HUES48 (cell line): Measurements from ENCODE around the gene NAPB.

ENCODE experiments used
- H3K27ac ChIP-seq: one replicate; pipeline ENCODE4 v1.7.0; 2013; ENCODE audit warnings: low read depth, low read length, inconsistent platforms
- H3K27me3 ChIP-seq: 2 replicates; pipeline ENCODE4 v1.6.1; 2013; ENCODE audit warnings: mild to moderate bottlenecking, low read length; ENCODE audit not compliant: control insufficient read depth, insufficient read depth
- H3K36me3 ChIP-seq: 2 replicates; pipeline ENCODE4 v1.6.1; 2013; ENCODE audit warnings: low read length; ENCODE audit not compliant: control insufficient read depth, insufficient read depth
- H3K4me1 ChIP-seq: 2 replicates; pipeline ENCODE4 v1.6.1; 2013; ENCODE audit warnings: mild to moderate bottlenecking, low read length; ENCODE audit not compliant: control insufficient read depth, insufficient read depth
- H3K4me3 ChIP-seq: 2 replicates; pipeline ENCODE4 v1.5.1; 2013; ENCODE audit warnings: mild to moderate bottlenecking, low read depth, low read length
- H3K9ac ChIP-seq: 2 replicates; pipeline ENCODE4 v1.6.1; 2013; ENCODE audit warnings: mild to moderate bottlenecking, low read depth, low read length, moderate library complexity
- H3K9me3 ChIP-seq: 2 replicates; pipeline ENCODE4 v1.6.1; 2013; ENCODE audit warnings: low read length; ENCODE audit not compliant: control insufficient read depth, insufficient read depth

The NAPB gene

DNA sequence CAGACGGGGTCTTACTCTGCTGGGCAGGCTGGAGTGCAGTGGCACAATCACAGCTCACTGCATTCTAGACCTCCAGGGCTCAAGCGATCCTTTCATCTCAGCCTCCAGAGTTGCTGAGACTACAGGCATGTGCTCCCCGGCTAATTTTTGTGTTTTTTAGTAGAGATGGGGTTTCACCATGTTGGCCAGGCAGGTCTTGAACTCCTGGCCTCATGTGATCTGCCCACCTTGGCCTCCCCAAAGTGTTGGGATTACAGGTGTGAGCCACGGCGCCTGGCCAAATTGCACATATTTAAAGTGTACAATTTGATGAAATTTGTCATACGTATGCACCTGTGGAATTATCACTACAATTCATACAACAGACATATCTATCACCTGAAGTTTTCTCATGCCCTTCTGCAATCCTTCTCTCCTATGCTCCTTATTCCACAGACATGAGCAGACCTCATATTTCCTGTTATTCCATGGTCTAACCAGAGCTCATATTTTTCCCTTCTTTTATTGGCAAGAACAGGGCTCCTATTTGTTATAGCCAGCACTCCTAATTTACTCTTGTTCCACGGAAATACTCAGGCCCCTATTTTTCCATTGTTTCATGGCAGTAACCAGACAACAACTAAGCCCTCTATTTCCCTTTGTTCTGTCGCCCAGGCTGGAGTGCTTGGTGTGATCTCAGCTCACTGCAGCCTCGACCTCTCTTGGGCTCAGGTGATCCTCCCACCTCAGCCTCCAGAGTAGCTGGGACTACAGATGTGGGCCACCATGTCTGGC is 16.0 kb upstream of the NAPB start:
- no peaks in the 10 kb centered on the region for H3K27me3 ChIP-seq
- no peak overlapping the region for H3K4me3 ChIP-seq
- no peak overlapping the region for H3K27ac ChIP-seq
- no peaks in the 10 kb centered on the region for H3K4me1 ChIP-seq
- H3K9me3 ChIP-seq, result no peaks in the 10 kb centered on the region
- H3K36me3 ChIP-seq, result no peaks in the 10 kb centered on the region
- no peak overlapping the region for H3K9ac ChIP-seq

DNA sequence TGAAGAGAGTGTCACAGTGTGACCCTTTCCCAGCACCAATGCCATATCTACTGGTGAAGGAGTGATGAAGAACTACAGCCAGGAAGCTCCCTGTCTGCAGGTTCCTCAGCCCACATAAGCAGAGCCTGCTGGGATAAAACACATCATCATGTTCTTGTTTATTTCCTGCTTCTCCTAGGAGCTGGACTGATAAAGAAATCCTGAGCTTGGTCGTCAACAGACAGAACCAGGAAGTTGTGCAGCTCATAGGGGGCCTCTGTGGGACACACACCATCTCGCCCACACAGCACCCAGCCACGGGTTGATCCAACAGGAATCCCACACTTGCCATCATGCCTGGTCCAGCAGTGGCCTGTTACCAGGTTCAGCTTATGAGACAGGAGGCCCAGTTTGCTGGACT is 15.4 kb upstream of the NAPB start:
- no peak overlapping the region for H3K9ac ChIP-seq
- H3K4me1 ChIP-seq, result no peaks in the 10 kb centered on the region
- no peaks in the 10 kb centered on the region for H3K36me3 ChIP-seq
- H3K27ac ChIP-seq, result no peak overlapping the region
- H3K27me3 ChIP-seq, result no peaks in the 10 kb centered on the region
- H3K9me3 ChIP-seq, result no peaks in the 10 kb centered on the region
- no peak overlapping the region for H3K4me3 ChIP-seq

DNA sequence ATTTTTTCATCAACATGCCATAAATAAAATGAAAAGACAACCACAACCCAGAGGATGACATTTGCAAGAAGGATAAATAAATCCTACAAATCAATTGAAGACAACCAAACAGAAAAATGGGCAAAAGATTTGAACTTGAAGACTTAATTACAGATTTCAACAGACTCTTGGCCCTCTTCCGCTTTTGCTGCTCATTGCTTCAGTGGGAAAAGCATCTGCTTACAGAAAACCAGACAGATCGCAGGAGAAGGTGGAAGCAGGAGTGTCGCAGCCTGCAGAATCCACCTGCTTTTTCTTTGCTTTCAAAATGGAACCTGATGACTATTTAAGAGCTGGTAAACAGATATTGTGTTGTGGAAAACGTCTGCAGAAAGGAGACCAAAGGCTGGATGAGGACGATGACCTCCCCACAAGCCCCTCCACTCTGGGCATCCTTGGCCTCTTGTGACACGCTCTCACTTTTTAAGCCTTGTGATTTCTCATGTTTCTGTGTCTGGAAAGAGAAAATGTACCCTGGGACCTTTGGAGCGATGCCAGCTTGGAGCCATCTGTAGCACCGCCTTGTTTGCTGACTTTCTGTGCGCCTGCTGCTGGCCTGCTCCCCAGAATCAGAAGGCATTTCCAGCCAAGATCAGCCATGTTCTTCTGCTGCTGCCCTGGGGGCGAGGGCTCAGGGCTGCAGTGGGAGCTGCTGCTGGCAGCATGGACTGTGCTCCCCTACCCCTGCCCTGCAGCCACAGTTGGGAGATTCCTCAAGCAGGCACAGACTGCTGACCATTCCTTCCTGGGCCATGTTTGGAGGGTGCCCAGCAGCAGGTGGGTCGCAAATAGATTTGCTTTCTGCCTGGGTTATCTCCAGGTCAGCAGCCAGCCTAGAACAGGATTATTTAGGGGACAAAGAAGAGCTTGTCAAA is 14.6 kb upstream of the NAPB start:
- H3K4me3 ChIP-seq, result no peak overlapping the region

DNA sequence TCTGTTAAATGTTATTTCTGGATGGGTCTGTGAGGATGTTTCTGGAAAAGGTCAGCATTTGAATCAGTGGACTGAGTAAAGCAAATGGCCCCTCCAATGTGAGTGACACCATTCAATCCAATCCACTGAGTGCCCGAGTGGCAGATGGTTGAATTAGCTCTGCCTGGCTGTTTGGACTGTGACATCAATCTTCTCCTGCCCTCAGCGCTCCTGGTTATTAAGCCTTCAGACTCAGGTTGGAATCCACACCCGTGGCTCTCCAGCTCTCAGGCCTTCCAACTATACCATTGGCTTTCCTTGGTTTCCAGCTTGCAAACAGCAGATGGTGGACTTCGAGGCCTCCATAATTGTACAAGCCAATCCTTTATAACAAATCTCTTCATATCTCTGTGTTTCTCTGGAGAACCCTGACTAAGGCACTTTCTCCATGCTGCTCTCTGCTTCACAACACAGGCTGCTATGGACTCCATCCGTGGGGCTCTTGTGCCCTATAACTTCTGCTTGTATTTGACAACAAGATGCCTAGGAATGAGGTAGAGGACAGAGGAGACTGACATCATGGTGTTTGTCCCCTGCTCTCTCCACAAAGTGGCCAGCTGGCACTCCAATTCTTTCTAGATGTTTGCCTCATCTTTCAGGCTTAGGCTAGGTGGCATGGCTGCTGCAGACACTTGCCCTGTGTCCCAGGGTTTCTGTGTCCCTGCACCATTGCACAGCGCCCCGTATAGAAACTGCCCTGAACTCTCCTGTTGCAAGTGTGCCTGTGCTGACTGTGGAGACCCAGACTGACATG is 13.4 kb upstream of the NAPB start:
- H3K27ac ChIP-seq, result no peak overlapping the region
- H3K36me3 ChIP-seq, result no peaks in the 10 kb centered on the region
- H3K4me3 ChIP-seq, result no peak overlapping the region
- H3K27me3 ChIP-seq, result no peaks in the 10 kb centered on the region
- no peak overlapping the region for H3K9ac ChIP-seq
- no peaks in the 10 kb centered on the region for H3K9me3 ChIP-seq
- no peaks in the 10 kb centered on the region for H3K4me1 ChIP-seq

More for the DNA sequence above, 14.6 kb upstream of the NAPB start:
- Histone ChIP-seq H3K9me3 (no peaks in the 10 kb centered on the region), H3K27me3 (no peaks in the 10 kb centered on the region), H3K27ac (no peak overlapping the region), H3K4me1 (no peaks in the 10 kb centered on the region), H3K9ac (no peak overlapping the region), H3K36me3 (no peaks in the 10 kb centered on the region)

DNA sequence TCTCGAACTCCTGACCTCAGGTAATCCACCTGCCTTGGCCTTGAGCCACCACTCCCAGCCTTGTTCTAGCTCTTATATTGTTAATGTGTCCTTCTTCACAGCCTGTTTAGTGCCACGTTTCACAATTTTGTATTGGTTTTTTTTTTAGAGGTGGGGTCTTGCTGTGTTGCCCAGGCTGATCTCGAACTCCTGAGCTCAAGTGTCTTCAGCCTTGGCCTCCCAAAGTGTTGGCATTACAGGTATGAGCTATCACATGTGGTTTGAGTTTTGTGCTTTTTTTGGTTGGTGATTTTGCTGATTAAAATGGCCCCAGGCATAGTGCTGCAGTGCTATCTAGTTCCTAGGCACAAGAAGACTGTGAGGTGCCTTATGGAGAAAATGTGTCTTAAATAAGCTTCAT is 12.3 kb upstream of the NAPB start:
- no peak overlapping the region for H3K4me3 ChIP-seq
- H3K36me3 ChIP-seq, result no peaks in the 10 kb centered on the region
- H3K27me3 ChIP-seq, result no peaks in the 10 kb centered on the region
- H3K27ac ChIP-seq, result no peak overlapping the region
- H3K9me3 ChIP-seq, result no peaks in the 10 kb centered on the region
- no peaks in the 10 kb centered on the region for H3K4me1 ChIP-seq
- H3K9ac ChIP-seq, result no peak overlapping the region

DNA sequence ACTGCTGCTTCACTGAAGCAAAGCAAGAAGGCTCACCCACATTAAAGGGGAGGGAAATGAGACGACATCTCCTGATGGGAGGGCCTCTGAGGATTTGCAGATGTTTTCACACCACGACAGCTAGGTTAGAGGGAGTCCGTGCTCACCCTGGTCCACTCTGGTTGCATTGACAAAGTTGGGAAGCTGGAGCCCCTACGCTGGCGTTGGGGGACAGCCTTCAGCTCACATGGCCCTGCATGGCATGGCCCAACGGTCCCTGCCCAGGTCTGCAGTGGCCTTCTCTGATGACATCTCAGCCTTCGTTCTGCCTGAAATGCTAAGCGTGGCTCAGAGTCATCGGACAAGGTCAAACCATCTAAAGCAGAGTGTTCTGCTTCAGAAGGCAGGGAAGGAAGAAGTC is 3.8 kb upstream of the NAPB start:
- H3K36me3 ChIP-seq, result no peaks in the 10 kb centered on the region
- H3K9ac ChIP-seq, result no peak overlapping the region
- H3K9me3 ChIP-seq, result no peaks in the 10 kb centered on the region
- H3K4me1 ChIP-seq, result no peaks in the 10 kb centered on the region
- no peak overlapping the region for H3K27ac ChIP-seq
- H3K27me3 ChIP-seq, result no peaks in the 10 kb centered on the region
- no peak overlapping the region for H3K4me3 ChIP-seq

DNA sequence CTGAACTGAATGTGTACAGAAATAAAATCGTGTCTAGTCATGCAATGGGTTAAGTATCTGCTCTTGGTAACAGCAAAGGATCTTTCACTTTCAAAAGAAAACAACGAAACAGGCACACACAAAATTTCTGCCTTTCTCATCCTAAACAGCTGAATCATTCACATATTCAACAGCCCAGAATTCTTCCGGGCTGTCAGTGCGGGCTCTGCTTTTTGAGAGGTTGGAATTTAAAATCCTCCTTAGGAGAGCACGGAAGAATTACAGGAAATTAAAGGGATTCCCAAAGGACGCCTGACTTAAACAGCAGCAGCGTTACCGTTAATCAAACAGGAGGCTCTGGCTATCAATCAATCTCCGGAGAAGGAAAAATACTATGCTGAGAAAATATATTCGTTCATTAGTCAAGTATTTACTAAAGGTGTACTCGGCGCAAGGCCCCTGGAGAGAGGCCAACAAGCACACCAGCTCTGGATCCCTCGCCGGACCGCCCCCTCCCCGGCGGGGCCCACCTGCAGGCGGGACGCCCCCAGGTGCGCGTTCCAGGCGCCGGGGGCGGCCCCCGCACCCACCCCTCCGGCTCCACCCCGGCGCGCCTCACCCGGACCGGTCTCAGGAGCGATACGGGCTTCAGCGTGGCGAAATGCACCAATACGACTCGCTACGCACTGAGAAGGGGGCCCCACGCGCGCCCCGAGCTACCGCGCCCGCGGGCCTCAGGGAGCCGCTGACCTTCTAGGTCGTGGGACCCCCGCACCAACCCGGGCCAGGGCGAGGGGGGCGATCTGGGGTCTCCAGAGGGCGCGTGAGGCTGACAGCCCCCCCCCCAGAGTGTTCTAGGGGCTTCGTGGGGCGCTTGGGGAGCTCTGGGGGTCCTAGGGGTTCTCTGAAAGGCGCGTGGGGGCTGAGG is 1.0 kb downstream of the NAPB start:
- Histone ChIP-seq H3K27ac (peak overlapping the region; percentile 22), H3K27me3 (no peaks in the 10 kb centered on the region), H3K9ac (0 out of 2 replicates have a peak overlapping the region, but pooled peaks have one; percentile 57), H3K36me3 (no peaks in the 10 kb centered on the region), H3K4me1 (peaks cover 9% of the 10 kb centered on the region; the same call in 1 of the 2 replicates), H3K9me3 (no peaks in the 10 kb centered on the region), H3K4me3 (peak overlapping the region; percentile 96)

DNA sequence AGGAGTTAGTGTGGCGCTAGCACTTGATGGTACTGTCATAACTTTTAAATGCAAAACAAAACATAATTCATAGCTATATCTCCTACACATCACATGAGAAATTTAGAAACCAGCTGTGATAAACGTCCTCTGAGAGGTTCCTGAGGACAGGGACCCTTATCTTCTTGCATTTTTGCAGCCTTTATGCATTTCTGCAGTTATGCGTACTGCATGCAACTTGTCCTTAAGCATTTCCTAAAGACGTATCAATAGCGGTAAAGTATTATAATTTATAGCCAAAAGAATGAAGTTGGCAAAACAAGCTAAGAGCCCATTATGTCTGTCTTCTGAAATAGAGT is 1.7 kb downstream of the NAPB start:
- Histone ChIP-seq H3K36me3 (no peaks in the 10 kb centered on the region), H3K4me3 (peak overlapping the region; percentile 96), H3K9ac (no peak overlapping the region), H3K27ac (no peak overlapping the region), H3K27me3 (no peaks in the 10 kb centered on the region), H3K9me3 (no peaks in the 10 kb centered on the region), H3K4me1 (peaks cover 9% of the 10 kb centered on the region; the same call in 1 of the 2 replicates)

DNA sequence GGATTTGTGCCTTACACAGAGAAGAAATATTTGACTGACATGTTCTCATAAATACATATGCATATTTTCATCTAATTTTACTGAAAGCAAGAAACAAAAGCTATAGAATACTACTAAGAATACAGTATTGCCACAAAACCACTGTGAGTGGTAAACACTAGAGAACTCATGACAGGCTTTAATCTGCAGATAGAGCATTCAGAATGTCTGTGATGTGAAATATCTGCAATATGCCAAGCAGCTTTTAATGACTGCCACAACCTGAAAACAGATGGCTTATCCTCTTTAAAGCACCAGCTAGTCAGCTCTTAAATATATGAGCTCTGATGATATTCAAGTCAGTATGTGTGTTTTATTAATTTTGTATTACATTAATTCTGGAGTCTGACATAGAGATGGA is 3.4 kb downstream of the NAPB start:
- Histone ChIP-seq H3K27me3 (no peaks in the 10 kb centered on the region), H3K9me3 (no peaks in the 10 kb centered on the region), H3K36me3 (no peaks in the 10 kb centered on the region), H3K4me3 (no peak overlapping the region), H3K4me1 (peaks cover 9% of the 10 kb centered on the region; the same call in 1 of the 2 replicates), H3K9ac (no peak overlapping the region), H3K27ac (no peak overlapping the region)

DNA sequence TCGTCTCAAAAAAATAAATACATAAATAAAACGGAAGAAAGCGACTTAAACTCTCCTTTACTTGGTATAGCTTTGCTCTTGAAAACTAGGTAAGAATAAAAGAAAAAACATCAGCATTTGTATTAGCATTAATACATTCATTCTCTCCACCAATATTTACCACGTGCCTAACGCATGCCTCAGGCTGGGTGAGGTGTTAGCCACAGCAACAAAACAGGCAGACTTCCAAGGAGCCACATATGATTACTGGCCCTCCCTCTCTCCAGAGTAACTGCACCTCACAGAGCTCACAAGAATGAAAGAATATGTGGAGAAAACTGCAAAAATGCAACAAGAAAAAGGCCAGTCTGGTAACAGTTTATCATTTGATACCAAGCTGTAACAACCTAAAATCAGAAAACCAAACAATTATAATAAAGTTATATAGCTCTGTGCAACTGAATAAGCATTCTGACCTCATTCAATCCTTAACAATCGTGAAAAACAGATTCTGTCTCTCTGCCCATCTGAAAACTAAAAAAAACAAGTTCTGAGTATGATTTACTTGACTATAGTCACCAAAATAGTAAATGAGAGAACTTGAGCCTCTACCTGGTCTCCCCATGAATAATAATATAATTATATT is 5.2 kb downstream of the NAPB start:
- H3K27me3 ChIP-seq, result no peaks in the 10 kb centered on the region
- H3K9me3 ChIP-seq, result no peaks in the 10 kb centered on the region
- H3K4me1 ChIP-seq, result peaks cover 9% of the 10 kb centered on the region; the same call in 1 of the 2 replicates
- H3K4me3 ChIP-seq, result no peak overlapping the region
- no peaks in the 10 kb centered on the region for H3K36me3 ChIP-seq
- no peak overlapping the region for H3K9ac ChIP-seq
- no peak overlapping the region for H3K27ac ChIP-seq
